Upper lobe of left lung (tissue), 6 donors: ENCODE measurements around the gene MMD2. TPM values are rescaled to one million over a fixed set of nuclear protein-coding genes. Genes with fewer than 3 reads are reported as not detected.

Source experiments
- ATAC-seq, 2 donors: fragments of 200-7000 bp; cut with Tn5 transposase; one replicate each; pipeline ENCODE4 v1.9.1; 2022; ENCODE audit warnings: mild to moderate bottlenecking in 2 of 2, moderate library complexity in 2 of 2; ENCODE audit not compliant: low FRiP score in 2 of 2
- DNase-seq, 2 donors: peaks; one replicate each; pipeline ENCODE4 v3.0.0-alpha.2; 2019 to 2020
- H3K27ac ChIP-seq, 4 donors: fragments of 200-600 bp; sonication (generic); one replicate each; pipeline ENCODE4 v1.5.1; 2016 to 2019
- H3K27me3 ChIP-seq, 4 donors: fragments of 200-600 bp; sonication (generic); one replicate each; pipeline ENCODE4 v1.5.1; 2017 to 2019
- H3K36me3 ChIP-seq, 4 donors: fragments of 200-600 bp; sonication (generic); one replicate each; pipeline ENCODE4 v1.5.1; 2016 to 2019
- H3K4me1 ChIP-seq, 4 donors: fragments of 200-600 bp; sonication (generic); one replicate each; pipeline ENCODE4 v1.5.1; 2018 to 2019
- H3K4me3 ChIP-seq, 4 donors: fragments of 200-600 bp; sonication (generic); one replicate each; pipeline ENCODE4 v1.5.1; 2017 to 2019; ENCODE audit warnings: mild to moderate bottlenecking in 2 of 4, moderate library complexity in 1 of 4
- H3K9me3 ChIP-seq, 4 donors: fragments of 200-600 bp; sonication (generic); one replicate each; pipeline ENCODE4 v1.5.1; 2018 to 2019
- CTCF ChIP-seq, 6 experiments: fragments of 450-650 bp in 4 of 6; fragments of 200-600 bp in 2 of 6; sonication (generic) in 2 of 6; IDR thresholded peaks; one replicate each; pipeline ENCODE4 v1.5.1; 2016 to 2019; ENCODE audit warnings: antibody characterized with exemption in 6 of 6
- EP300 ChIP-seq, 4 donors: sonication (generic); formaldehyde crosslinking; IDR thresholded peaks; one replicate each; pipeline ENCODE4 v1.5.1; 2017; ENCODE audit warnings: antibody characterized with exemption in 4 of 4, control low read depth in 2 of 4
- POLR2A ChIP-seq, 4 donors: fragments of 450-650 bp; IDR thresholded peaks; one replicate each; pipeline ENCODE4 v1.5.1; 2016 to 2017; ENCODE audit warnings: antibody characterized with exemption in 4 of 4, mild to moderate bottlenecking in 2 of 4
- POLR2AphosphoS5 ChIP-seq, 2 donors: sonication (generic); formaldehyde crosslinking; IDR thresholded peaks; one replicate each; pipeline ENCODE4 v1.5.1; 2017; ENCODE audit warnings: antibody characterized with exemption in 2 of 2
- whole genome bisulfite sequencing, 2 donors: methylation state at CpG; one replicate each; pipeline ENCODE4 v1.1.5; 2017 to 2018; 5-methylcytosine and 5-hydroxymethylcytosine counted together
- total RNA-seq, 6 donors: library from RNA; depleted of rRNA in 4 of 6; stranded (reverse); fragments of >200 nt in 4 of 6; gene quantifications; one replicate each; pipeline versions ENCODE4 v1.1.0 to v1.2.1, GENCODE V29; 2016 to 2021
- donor health status: DM: no; HTN: no; CAD: no; lungs with moderate emphysema.
- donor health status: DM: no; HTN: yes; CAD: no; lungs with severe emphysema.

MMD2 gene
- total RNA-seq, 6 donors from 2014 or later = not detected

- 75 to 84% methylated on average over 11 to 19 of the region's 19 CpGs for WGBS, 2 donors
- peaks cover 0 to 15% (median 2%) of the 10 kb centered on the region in 4 donors for H3K36me3 ChIP-seq
- H3K27me3 ChIP-seq = no peaks in the 10 kb centered on the region
- no peak overlapping the region for H3K27ac ChIP-seq
- no peaks in the 10 kb centered on the region for H3K9me3 ChIP-seq
- DNase-seq (peak in 1 of 2 donors; percentile 18), ATAC-seq (no peak)
- H3K4me3 ChIP-seq = no peak overlapping the region
- no peaks in the 10 kb centered on the region for H3K4me1 ChIP-seq
- no peak for TF ChIP-seq EP300 (IDR thresholded peaks at IDR 0.05)
- TF ChIP-seq POLR2A (IDR thresholded peaks at IDR 0.05) = no peak
- no peak for TF ChIP-seq POLR2AphosphoS5 (IDR thresholded peaks at IDR 0.05)
- TF ChIP-seq CTCF (IDR thresholded peaks at IDR 0.05) = no peak
Observed at GRCh38 chr7:4871930-4872675, 86.9 kb downstream of the MMD2 start.

- Histone ChIP-seq H3K4me1 (no peaks in the 10 kb centered on the region), H3K4me3 (no peak overlapping the region), H3K9me3 (no peaks in the 10 kb centered on the region), H3K36me3 (peaks cover 0 to 6% (median 0%) of the 10 kb centered on the region in 4 donors), H3K27ac (no peak overlapping the region), H3K27me3 (no peaks in the 10 kb centered on the region)
- DNase-seq = peak; percentile 11 to 72
- ATAC-seq = no peak
- 62 to 64% methylated on average over 19 of the region's 23 CpGs for WGBS, 2 donors
- TF ChIP-seq EP300 (IDR thresholded peaks at IDR 0.05) (no peak), POLR2AphosphoS5 (IDR thresholded peaks at IDR 0.05) (no peak), POLR2A (IDR thresholded peaks at IDR 0.05) (no peak), CTCF (IDR thresholded peaks at IDR 0.05) (no peak)
Observed at GRCh38 chr7:4871056-4871680, 87.8 kb downstream of the MMD2 start.

GRCh38 chr7:4868493-4868892 lies 90.5 kb downstream of the MMD2 start:
- no peak for ATAC-seq
- Histone ChIP-seq H3K4me3 (no peak overlapping the region), H3K27me3 (no peaks in the 10 kb centered on the region), H3K36me3 (no peaks in the 10 kb centered on the region), H3K4me1 (no peaks in the 10 kb centered on the region), H3K9me3 (no peaks in the 10 kb centered on the region), H3K27ac (no peak overlapping the region)
- DNase-seq = no peak
- WGBS, 2 donors = 96 to 99% methylated on average over 5 of the region's 5 CpGs
- TF ChIP-seq EP300 (IDR thresholded peaks at IDR 0.05) = no peak
- no peak for TF ChIP-seq CTCF (IDR thresholded peaks at IDR 0.05)
- TF ChIP-seq POLR2A (IDR thresholded peaks at IDR 0.05) = no peak
- no peak for TF ChIP-seq POLR2AphosphoS5 (IDR thresholded peaks at IDR 0.05)

GRCh38 chr7:4866528-4867496 lies 92.2 kb downstream of the MMD2 start:
- peaks cover 0 to 2% (median 0%) of the 10 kb centered on the region in 4 donors for H3K27me3 ChIP-seq
- TF ChIP-seq POLR2AphosphoS5 (IDR thresholded peaks at IDR 0.05) = no peak
- TF ChIP-seq EP300 (IDR thresholded peaks at IDR 0.05) = no peak
- TF ChIP-seq CTCF (IDR thresholded peaks at IDR 0.05) = no peak
- TF ChIP-seq POLR2A (IDR thresholded peaks at IDR 0.05) = no peak
- H3K4me1 ChIP-seq = no peaks in the 10 kb centered on the region
- H3K27ac ChIP-seq = no peak overlapping the region
- no peaks in the 10 kb centered on the region for H3K9me3 ChIP-seq
- DNase-seq (no peak), ATAC-seq (no peak)
- no peaks in the 10 kb centered on the region for H3K36me3 ChIP-seq
- 80 to 93% methylated on average over 9 of the region's 9 CpGs for whole genome bisulfite sequencing, 2 donors
- no peak overlapping the region for H3K4me3 ChIP-seq
